HFF-Myc (cell line): ENCODE data around the gene SEC31A.

Experiments used
- DNase-seq: peaks from one replicate; pipeline ENCODE4 v3.0.0-alpha.2; 2011; ENCODE audit warnings: low read depth; ENCODE audit errors: extremely low read depth
- H3K4me3 ChIP-seq: replicated peaks from 2 replicates; pipeline ENCODE4 v1.5.1; 2011; ENCODE audit warnings: low read depth, mild to moderate bottlenecking, control low read depth, low read length
- CTCF ChIP-seq: IDR thresholded peaks from 2 replicates; pipeline ENCODE4 v1.5.1; 2012; ENCODE audit warnings: mild to moderate bottlenecking, low read depth, low read length, control low read depth; ENCODE audit errors: missing control alignments

SEC31A gene

GRCh38 chr4:82893942-82894341 lies 3.0 kb upstream of the SEC31A start:
- no peak overlapping the region for H3K4me3 ChIP-seq

GRCh38 chr4:82892467-82892802 lies 1.5 kb upstream of the SEC31A start:
- no peak for DNase-seq
- no peak overlapping the region for H3K4me3 ChIP-seq
- no peak for TF ChIP-seq CTCF

More at GRCh38 chr4:82893942-82894341, 3.0 kb upstream of the SEC31A start:
- DNase-seq, result no peak
- TF ChIP-seq CTCF, result no peak

- no peak for DNase-seq
- H3K4me3 ChIP-seq, result peak overlapping the region; percentile 99
- no peak for TF ChIP-seq CTCF
These were observed 934 bp upstream of the SEC31A start for GRCh38 chr4:82891707-82892466.

GRCh38 chr4:82890528-82890900 lies 439 bp downstream of the SEC31A start:
- no peak for TF ChIP-seq CTCF
- no peak for DNase-seq
- peak overlapping the region; percentile 99 for H3K4me3 ChIP-seq

GRCh38 chr4:82889287-82889686 lies 1.7 kb downstream of the SEC31A start:
- no peak for TF ChIP-seq CTCF
- DNase-seq, result no peak

GRCh38 chr4:82886147-82886942 lies 4.6 kb downstream of the SEC31A start:
- H3K4me3 ChIP-seq, result peak overlapping the region; percentile 39; the same call in 1 of the 2 replicates
- no peak for DNase-seq

More at GRCh38 chr4:82889287-82889686, 1.7 kb downstream of the SEC31A start:
- peak overlapping the region; percentile 99 for H3K4me3 ChIP-seq

More at GRCh38 chr4:82886147-82886942, 4.6 kb downstream of the SEC31A start:
- TF ChIP-seq CTCF, result no peak
